Keratinocyte (primary cell): ENCODE results near the gene ALK.

Experiments
- CTCF ChIP-seq, 3 experiments: IDR thresholded peaks in 1 of 3; conservative IDR thresholded peaks in 1 of 3; optimal IDR thresholded peaks in 1 of 3; 2 replicates in 2 of 3; 3 replicates in 1 of 3; pipeline versions ENCODE3 to v1.5.1; 2011; ENCODE audit warnings: low read length in 3 of 3, mild to moderate bottlenecking in 3 of 3, moderate library complexity in 2 of 3, control low read depth in 1 of 3, inconsistent platforms in 1 of 3; ENCODE audit not compliant: insufficient read depth in 2 of 3; ENCODE audit errors: extremely low read depth in 1 of 3
- EZH2 ChIP-seq: IDR thresholded peaks from one replicate; pipeline ENCODE4 v1.6.1; 2012; ENCODE audit warnings: inconsistent platforms, mild to moderate bottlenecking, low read length, moderate library complexity

- TF ChIP-seq CTCF (optimal IDR thresholded peaks at IDR 0.05 in 1 of 3, IDR thresholded peaks at IDR 0.05 in 1 of 3, conservative IDR thresholded peaks at IDR 0.05 in 1 of 3; ENCODE audit: extremely low read depth in 1 of 3, insufficient read depth in 2 of 3, low read length in 3 of 3) = no peak
- TF ChIP-seq EZH2 = no peak
Observed at GRCh38 chr2:29147963-29148362, 773.4 kb downstream of the ALK start.
